GM21529 (cell line): ENCODE data around the gene SCRN3.
"Not testable (repeated sequence)": the region's sequence is repeated elsewhere in the genome, so short reads cannot be mapped to it uniquely, and the experiment has no call there.

Experiments used
- ATAC-seq: cut with Tn5 transposase; IDR thresholded peaks from one replicate; pipeline ENCODE4 v1.9.1; 2021; ENCODE audit not compliant: unreplicated experiment

The SCRN3 gene

GRCh38 chr2:174403628-174404027 is 8.1 kb downstream of the SCRN3 start:
- ATAC-seq: no peak

- not testable (repeated sequence) for ATAC-seq
Observed at GRCh38 chr2:174410039-174410438, 14.5 kb downstream of the SCRN3 start.

DNA sequence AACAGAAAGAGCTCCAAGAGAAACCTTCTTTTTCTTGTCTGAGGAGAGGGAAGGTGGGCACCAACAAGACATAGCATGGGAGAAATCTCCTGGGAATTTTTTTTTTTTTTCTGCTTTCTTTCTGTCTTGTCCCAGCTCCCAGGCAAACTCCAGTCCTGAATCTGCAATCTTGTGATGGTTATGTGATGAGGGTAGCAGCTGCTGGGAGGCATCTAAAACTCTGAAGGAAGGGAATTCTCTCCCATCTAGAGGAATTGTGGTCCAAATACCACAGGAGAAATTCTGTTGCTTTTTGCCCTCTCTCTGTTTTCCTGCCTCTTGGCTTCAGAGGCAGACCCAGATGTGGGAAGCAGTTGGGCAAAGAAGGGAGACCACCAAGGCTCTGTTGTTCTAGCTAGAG is 16.7 kb downstream of the SCRN3 start:
- no peak for ATAC-seq

DNA sequence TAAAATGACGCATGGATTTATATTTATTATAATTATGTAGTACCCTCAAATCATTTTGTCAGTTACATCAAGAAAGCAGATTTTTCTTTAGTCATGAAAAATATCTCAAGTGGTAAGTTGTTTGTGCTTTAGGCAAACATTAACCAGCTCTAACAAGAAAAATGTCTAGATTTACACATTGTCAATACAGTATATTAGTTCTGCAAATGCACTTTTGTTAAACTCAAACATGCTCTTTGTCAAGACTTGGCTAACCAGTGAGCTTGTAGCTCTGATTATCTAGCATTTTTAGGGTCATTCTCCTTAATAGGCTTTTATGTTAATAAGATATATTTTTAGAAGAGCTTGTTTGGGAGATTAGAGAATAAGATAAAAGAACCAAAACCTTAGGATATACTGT is 32.7 kb downstream of the SCRN3 start:
- ATAC-seq: no peak

- no peak for ATAC-seq
Observed at GRCh38 chr2:174430066-174430465, 34.5 kb downstream of the SCRN3 start.

DNA sequence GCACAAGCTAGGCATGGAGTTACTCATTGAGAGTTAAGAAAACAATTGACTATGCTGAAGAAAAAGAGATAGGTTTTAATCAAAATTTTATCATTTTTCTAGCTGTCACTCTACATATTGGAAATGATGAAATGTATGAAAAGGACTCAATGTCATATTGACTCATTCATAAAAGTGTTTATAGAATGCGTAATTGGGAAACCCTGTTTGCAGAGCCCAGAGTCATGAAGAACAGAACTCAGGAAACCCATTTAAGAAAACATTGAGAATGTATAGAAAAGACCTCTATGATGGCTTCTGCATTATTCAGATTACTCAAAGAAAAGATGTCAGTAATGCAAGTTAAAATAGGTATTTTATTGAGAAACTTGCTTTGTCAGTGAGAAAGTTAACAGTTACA is 36.4 kb downstream of the SCRN3 start:
- no peak for ATAC-seq

- ATAC-seq: no peak
Observed at GRCh38 chr2:174436351-174436750, 40.8 kb downstream of the SCRN3 start.

DNA sequence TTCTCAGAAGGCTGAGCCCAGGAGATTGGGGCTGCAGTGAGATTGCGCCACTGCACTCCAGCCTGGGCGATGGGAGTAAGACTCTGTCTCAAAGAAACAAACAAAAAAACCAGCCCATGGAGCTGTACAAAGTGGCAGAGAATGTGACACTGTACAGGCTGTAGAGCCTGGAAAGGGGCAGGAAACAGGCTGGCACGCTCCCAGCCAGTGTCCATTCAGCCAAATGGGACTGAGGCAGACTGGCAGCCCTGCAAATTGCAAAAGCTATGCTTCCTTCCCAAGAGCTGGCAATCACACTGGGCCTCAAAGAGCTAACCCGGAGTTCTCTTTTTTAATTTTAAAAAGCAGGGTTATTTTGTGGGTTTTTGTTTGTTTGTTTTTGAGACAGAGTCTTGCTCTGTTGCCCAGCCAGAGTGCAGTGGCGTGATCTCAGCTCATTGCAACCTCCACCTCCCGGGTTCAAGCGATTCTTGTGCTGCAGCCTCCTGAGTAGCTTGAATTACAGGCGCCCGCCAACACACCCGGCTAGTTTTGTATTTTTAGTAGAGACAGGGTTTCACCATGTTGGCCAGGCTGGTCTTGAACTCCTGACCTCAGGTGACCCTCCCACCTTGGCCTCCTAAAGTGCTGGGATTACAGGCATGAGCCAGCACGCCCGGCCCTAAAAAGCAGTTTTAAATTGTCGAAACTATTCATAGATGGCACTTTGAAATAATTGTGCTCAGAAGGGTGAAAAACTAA is 42.8 kb downstream of the SCRN3 start:
- no peak for ATAC-seq

GRCh38 chr2:174439323-174439722 is 43.8 kb downstream of the SCRN3 start:
- no peak for ATAC-seq

GRCh38 chr2:174439950-174440349 is 44.4 kb downstream of the SCRN3 start:
- no peak for ATAC-seq

GRCh38 chr2:174442546-174443510 is 47.3 kb downstream of the SCRN3 start:
- no peak for ATAC-seq

DNA sequence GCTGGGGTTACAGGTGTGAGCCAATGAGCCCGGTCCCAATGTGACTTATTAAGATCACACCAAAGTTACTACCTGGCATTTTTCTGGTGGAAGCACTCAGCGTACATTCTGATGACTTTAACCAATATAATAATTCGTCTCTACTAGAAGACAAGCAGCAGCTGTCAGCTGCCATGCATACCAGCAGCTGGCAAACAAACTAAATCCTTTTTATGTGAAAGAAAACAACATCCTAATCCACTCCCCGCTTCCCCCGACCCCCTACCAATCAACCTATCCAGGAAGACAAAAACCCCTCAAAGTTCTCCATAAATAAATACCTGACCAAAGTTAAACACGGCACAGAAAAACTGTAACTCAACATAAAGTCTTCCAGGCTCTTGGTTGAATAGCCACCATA is 49.2 kb downstream of the SCRN3 start:
- no peak for ATAC-seq

DNA sequence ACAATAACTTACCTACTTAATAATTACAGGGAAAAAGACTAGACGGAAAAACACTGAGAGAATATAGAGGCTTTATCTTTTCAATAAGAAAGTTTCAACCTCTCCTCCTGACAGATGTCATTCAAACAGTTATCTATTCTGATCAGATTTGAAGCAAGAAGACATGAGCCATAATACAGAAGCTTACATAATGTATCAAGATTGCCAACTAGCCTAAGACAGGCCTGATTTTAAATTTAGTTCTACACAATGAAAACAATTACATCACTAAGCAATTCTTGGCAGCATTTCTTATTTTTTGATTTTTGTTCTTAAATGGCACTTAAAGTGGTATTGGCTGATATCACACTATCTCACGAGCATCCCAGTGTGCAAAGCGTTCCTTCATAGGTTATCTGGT is 49.7 kb downstream of the SCRN3 start:
- ATAC-seq: no peak

GRCh38 chr2:174446531-174446930 is 51.0 kb downstream of the SCRN3 start:
- ATAC-seq: no peak

DNA sequence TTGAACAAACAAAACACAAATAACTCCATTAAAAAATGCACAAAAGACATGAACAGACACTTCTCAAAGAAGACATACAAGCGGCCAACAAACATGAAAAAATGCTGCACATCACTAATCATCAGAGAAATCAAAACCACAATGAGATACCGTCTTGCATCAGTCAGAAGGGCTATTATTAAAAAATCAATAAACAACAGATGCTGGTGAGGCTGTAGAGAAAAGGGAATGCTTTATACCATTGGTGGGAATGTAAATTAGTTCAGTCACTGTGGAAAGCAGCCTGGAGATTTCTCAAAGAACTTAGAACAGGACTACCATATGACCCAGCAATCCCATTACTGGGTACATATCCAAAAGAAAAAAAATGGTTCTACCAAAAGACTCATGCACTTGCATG is 53.5 kb downstream of the SCRN3 start:
- no peak for ATAC-seq

DNA sequence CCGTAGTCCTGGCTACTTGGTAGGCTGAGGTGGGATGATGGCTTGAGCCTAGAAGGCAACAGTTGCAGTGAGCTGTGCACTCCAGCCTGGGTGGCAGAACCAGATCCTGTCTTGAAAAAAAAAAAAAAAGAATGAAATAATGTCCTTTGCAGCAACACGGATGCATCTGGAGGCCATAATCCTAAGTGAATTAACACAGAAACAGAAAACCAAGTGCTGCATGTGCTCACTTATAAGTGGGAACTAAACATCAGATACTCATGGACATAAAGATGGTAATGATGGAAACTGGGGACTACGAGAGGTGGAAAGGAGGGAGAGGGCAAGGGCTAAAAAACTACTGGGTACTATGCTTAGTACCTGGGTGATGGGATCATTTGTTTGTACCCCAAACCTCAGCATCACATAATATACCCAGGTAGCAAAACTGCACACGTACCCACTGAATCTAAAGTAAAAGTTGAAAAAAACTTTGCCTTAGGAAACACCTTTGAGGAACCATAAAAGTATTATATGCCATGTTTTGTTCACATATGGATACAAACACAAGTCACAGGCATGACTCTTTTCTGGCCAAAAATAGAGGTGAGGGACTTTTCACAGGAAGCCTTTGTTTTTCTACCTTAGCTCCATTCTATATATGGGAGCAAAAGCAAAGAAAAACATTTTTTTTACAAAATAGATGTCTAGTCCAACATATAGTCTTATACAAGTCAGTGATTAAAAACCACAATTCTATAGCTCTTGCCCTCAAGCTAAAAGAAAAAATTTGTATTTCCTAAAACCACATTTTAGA is 54.7 kb downstream of the SCRN3 start:
- no peak for ATAC-seq

GRCh38 chr2:174454566-174454965 is 59.0 kb downstream of the SCRN3 start:
- ATAC-seq: no peak

DNA sequence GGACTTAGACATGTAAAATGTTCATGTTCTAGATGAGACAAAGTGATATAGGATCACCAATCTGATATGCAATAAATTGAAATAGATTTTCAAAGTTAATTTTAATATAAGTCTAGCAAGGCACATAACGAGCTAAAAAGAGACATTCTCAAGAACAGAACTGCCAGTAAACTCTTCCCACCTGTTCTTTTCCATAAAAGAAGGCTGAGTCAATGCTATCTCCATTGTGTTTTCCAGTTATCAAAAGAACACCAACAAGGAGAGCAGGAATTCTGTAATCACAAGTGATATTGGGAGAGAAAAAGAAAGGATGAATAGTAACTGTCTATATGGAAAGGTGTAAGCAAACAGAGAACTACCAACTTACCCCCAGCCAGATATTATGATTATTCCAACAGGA is 65.7 kb downstream of the SCRN3 start:
- ATAC-seq: no peak

DNA sequence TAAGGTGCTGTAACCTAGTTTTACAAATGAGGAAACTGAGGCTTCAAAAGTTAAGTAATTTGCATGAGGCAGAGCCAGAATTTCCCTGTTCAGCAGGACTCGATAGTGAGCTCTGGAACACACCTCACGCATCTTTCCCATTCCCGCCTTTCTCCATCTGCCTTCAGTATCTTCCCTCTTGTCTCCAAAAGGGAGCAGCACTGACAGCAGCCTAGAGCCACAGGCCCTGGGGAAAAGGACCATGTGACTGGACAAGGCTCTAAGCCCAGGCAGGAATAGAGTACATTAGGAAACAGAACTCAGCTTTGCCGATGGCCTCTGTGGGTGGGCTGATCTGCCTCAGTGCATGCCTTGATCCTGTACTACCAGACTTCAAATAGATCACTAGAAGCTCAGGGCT is 69.8 kb downstream of the SCRN3 start:
- ATAC-seq: no peak

GRCh38 chr2:174473796-174474195 is 78.3 kb downstream of the SCRN3 start:
- ATAC-seq: no peak

- no peak for ATAC-seq
Observed at GRCh38 chr2:174477759-174478158, 82.2 kb downstream of the SCRN3 start.
